CD4-positive, alpha-beta T cell treated with Interleukin-12 subunit alpha and Interleukin-12 subunit beta, for 1 hour (primary cell): ENCODE measurements around the gene AKIRIN1.
"Not testable (repeated sequence)": the region's sequence is repeated elsewhere in the genome, so short reads cannot be mapped to it uniquely, and the experiment has no call there.

Experiments used
- DNase-seq: peaks from one replicate; pipeline ENCODE4 v3.0.0-alpha.2; 2020

Gene AKIRIN1, protein sequence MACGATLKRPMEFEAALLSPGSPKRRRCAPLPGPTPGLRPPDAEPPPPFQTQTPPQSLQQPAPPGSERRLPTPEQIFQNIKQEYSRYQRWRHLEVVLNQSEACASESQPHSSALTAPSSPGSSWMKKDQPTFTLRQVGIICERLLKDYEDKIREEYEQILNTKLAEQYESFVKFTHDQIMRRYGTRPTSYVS

DNA sequence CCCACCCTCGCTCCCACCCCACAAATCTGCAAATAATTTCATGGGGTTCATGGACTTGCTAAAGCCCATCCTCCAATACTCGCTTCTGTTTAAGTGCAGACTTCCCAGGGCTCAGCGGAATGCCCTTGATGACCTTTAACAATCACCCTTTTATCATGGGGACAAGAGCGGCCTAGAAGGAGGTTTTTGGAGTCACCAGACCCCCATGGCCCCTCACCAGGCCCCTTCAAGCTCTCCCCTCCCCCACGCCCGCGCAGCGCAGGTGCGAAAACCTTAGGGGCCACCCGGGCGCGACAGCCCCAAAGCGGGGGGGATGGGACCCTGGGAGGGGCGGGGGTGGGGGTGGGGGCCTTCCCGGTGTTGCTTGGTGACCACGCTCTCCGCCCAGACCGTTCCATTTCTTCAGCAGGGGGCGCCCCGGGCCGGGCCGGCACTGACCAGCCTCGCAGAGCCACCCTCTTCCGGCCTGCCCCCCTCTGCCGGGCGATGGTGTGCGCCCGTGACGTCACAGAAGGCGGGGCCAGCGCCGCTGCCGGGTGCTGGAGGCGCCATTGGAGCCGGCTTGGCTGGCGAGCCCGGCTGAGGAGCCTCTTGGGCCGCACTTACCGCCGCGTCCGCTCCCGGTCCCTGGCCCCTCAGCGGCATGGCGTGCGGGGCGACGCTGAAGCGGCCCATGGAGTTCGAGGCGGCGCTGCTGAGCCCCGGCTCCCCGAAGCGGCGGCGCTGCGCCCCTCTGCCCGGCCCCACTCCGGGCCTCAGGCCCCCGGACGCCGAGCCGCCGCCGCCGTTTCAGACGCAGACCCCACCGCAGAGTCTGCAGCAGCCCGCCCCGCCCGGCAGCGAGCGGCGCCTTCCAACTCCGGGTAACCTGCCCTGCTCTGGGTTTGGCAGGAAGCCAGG lies at the start of gene AKIRIN1:
AKIRIN1 (plus strand) TSS at position 539 of the 900 bp plus-strand sequence; CDS start at position 644, 105 bp downstream.
- peak; percentile 98 for DNase-seq

DNA sequence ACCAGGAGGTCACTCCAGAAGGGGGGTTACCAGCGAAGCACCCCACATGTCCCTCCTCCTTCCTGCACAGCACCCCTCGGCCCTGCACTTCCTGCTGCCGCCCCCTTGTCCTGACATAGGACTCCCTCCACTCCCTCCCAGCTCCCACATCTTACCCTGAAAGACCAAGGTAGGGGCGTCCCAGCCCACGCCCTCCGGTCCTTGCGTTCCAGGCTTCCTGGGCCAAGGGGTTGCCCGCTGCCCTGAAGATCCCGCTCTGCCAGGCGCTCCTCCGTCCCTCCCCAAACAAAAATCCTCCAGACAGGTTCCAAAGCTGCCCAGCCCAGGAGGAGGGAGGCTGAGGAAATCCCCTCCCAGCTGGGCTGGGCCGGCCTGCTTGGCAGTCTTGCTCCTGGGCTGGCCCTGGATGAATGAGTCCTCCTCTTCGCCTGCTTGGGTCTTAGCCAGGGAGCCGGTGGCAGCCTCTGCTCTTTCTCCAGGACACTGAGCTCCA lies 49.5 kb upstream of the AKIRIN1 start, which contains the start of gene RHBDL2:
RHBDL2 (minus strand) TSS at position 304 of the 493 bp plus-strand sequence. CDS start 22,618 bp downstream, outside the sequence.
- DNase-seq: no peak

DNA sequence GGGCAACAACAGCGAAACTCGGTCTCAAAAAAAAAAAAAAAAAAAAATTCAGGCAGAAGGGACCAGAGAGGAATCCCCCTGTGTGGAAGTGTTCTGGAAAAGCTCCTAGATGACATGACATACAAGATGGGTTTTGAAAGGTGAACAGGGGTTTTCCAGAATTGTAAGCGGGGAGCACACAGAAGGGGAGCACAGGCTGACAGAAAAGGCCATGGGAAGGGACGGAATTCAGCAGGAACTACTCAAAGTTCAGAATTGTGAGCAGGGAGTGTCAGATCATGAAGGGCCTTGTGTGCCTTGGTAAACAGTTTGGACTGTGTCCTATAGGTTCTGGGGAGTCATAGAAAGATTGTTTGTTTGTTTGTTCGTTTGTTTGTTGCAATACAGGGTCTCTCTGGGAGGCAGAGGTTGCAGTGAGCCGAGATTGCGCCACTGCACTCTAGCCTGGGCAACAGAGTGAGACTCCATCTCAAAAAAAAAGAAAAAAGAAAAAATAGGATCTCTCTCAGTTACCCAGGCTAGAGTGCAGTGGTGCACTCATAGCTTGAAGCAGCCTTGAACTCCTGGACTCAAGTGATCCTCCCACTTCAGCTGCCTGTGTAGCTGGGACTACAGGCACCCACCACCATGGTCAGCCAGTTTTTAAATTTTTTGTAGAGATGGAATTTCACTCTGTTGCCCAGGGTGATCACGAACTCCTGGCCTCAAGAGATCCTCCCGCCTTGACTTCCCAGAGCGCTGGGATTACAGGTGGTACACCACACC lies 48.2 kb upstream of the AKIRIN1 start:
- DNase-seq: no peak

DNA sequence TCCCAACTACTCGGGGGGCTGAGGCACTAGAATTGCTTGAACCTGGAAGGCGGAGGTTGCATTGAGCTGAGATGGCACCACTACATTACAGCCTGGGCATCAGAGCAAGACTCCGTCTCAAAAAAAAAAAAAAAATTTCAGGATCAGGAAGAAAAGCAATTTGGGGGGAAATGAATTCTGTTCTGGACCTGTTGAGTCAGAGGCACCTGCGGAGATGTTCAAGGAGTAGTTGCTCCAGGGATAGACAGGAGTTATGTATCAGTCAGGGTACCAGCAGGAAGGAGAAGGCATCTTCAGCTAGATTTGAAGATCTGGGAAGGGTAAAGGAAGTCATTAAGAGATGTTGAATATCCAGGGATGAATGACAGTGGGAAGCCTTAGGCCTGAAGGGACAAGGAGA lies 46.5 kb upstream of the AKIRIN1 start:
- no peak for DNase-seq

DNA sequence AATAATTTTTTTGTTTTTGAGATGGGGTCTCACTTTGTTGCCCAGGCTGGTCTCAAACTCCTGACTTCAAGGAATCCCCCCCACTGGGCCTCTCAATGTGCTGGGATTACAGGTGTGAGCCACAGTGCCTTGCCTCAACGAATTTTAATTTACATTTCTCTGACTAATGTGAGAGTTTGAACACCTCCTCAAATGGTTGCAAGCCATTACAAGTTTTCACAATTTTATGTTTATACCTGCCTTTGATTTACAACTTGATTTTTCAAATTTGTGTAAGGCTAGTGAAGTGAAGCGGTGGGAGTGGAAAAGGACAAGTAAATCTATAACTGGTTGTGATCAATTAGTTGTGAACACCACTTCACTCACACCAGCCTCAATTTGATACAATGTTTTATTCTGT lies 40.5 kb upstream of the AKIRIN1 start:
- DNase-seq: no peak

DNA sequence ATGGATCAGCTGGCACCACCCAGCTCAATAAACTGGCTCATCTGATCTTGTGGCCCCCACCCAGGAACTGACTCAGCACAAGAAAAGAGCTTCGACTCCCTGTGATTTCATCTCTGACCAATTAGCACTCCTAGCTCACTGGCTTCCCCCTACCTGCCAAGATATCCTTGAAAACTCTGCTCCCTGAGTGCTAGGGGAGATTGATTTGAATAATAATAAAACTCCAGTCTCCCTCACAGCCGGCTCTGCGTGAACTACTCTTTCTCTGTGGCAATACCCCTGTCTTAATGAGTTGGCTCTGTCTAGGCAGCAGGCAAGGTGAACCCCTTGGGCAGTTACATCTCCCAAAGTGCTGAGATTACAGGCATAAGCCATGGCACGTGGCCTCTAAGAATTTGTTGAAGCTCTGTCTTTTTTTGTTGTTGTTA lies 37.6 kb upstream of the AKIRIN1 start:
- DNase-seq: no peak

DNA sequence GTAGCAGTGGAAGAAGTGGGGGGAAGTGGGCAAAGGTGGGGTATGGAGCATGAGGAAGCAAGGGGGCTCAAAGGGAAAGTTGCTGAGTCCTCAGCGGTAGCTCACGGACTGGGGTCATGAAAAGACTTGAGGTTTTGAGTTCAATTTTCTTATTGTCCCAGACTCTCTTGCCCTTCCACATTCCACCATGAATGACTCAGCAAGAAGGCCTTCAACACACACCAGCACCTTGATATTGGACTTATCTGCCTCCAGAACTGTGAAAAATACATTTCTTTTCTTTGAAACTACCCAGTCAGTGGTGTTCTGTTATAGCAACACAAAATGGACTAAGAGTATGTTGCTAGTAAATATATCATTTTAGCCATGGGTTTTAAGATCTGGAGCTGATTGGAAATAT lies 32.1 kb upstream of the AKIRIN1 start:
- no peak for DNase-seq

DNA sequence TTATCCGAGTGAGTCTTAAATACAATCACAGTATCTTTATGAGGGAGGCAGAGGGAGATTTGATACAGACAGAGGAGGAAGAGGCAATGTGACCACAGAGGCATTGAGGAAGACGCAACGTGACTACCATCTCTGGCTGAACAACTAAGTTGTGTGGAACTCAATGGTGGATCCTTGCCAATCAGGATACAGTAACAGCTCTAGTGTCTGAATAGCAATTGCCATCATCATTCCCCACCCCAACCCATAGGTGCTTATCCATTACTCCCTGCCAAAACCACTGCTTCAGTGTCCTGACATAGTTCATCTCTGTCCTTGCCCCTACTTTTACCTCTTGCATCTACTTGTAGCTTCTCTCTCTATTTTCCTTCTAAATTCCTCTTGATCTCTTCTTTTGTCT lies 29.0 kb upstream of the AKIRIN1 start:
- DNase-seq: no peak

DNA sequence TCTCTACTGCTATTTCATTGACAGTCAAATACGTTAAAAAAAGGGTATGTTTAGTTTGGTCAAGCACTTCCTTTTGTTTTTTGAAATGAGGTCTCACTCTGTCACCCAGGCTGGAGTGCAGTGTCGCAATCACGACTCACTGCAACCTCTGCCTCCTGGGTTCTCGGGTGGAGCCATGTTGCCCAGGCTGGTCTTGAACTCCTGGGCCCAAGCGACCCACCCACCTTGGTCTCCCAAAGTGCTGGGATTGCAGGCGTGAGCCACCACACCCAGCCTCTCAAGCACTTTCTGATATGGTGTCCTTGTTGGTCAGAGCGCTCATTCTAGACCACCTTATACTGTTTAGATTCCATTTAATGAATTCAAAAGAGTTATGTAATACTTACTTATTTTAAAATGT lies 28.5 kb upstream of the AKIRIN1 start:
- DNase-seq: no peak

DNA sequence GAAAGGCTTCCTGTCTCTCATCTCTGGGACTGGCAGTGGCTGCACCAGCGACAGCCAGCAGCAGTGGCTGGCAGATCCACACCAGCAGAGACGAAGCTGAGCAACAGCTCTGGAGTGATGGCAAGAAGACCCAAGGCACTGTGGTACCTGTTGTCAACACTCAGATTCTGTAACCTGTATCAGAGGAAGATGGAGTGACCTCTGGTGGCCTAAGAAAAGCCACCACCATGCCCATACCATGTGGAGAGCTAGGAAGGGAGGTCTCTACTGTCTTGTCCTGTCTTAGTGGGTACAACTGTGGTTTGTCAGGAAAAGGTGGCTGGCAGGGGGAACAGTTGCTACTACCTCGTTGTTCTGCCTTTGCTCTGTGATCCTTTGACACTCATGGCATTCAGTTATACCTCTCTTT lies 26.9 kb upstream of the AKIRIN1 start:
- peak; percentile 28 for DNase-seq

DNA sequence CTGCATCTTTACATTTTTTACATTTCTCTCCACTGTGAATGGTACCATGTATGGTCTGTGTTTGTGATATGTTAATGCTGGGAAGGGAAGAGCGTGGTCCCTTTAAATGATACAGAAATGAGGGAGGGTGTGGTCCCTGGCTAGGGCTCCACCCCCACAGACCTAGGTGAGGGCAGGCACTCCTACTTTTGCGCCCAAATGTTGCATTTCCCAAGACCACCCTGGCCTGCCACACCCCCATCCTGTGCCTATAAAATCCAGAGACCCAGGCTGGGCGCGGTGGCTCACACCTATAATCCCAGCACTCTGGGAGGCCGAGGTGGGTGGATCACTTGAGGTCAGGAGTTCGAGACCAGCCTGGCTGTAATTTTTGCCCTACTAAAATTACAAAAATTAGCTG lies 17.9 kb upstream of the AKIRIN1 start:
- not testable (repeated sequence) for DNase-seq

DNA sequence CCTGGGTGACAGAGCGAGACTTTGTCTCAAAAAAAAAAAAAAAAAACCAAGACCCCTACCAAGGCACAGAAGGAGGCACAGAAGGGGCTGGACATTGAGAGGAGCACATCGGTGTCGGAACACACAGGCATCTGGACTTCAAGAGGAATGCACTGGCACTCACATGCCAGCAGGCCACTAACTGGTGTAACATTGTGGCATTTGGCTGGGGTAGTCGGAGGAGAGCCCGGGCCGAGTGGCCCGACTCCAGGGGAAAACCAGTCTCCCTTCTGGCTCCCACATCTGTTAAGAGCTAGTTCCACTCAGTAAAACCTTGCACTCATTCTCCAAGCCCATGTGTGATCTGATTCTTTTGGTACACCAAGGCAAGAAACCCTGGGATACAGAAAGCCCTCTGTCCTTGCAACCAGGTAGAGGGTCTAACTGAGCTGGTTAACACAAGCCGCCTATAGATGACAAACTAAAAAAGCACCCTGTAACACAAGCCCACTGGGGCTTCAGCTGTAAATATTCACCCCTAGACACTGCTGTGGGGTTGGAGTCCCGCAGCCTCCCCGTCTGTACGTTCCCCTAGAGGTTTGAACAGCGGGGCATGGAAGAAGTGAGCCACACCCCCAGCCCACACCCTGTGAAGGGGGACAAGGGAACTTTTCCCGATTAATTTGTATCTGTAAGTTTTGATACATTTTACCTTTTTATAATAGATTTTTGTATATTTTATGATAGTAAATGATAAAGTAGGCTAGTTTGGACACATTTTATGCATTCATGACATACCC lies 17.2 kb upstream of the AKIRIN1 start:
- no peak for DNase-seq

DNA sequence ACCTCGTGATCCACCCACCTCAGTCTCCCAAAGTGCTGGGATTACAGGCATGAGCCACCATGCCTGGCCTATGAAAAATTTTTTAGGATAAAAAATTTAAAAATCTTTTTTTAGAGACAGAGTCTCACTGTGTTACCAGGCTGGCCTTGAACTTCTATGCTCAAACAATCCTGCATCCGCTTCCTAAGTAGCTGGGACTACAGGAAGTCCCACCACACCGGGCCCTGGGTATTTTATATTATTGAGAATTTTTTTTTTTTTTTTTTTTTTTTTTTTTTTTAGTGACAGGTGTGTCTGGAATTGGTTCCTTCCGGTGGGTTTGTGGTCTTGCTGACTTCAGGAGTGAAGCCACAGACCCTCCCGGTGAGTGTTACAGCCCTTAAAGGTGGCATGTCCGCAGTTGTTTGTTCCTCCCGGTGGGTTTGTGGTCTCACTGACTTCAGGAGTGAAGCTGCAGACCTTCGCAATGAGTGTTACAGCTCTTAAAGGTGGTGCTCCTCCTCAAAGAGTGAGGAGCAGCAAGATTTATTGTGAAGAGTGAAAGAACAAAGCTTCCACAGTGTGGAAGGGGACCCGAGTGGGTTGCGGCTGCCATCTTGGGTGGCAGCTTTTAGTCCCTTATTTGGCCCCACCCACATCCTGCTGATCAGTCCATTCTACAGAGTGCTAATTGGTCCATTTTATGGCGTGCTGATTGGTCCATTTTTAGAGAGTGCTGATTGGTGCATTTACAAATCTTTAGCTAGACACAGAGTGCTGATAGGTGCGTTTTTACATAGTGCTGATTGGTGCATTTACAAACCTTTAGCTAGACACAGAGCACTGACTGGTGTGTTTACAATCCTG lies 13.5 kb upstream of the AKIRIN1 start:
- peak; percentile 83 for DNase-seq

DNA sequence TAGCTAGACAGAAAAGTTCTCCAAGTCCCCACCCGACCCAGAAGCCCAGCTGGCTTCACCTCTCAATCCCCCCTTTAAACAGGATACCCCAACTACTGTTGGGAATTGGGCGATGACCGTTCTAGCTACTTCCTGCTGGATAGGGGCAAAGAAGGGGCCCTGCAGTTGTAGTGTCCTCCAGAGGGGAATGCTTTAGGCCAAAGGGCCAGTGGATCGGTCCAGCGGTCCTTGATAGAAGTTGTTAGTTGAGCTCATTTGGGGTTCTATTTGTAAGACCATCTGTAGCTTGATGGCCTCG lies 12.9 kb upstream of the AKIRIN1 start:
- DNase-seq: not testable (repeated sequence)

DNA sequence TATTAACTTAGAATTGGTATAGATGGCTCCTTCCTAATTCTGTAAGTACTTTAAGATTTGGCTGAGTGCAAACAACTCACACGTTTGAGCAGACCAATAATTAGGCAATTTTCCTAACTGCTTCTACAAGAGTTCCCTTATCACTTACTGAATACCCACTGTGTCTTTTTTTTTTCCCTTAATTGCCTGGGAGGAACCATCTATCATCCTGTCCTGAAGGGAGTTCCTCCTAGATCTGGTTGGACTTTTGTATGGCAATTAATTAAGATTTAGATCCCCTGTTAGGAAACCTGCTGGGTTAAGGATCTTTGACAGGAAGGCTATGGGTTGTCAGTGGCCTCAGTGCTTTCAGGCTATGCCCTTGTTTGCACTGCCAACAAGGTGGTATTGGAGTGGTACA lies 11.7 kb upstream of the AKIRIN1 start:
- not testable (repeated sequence) for DNase-seq

DNA sequence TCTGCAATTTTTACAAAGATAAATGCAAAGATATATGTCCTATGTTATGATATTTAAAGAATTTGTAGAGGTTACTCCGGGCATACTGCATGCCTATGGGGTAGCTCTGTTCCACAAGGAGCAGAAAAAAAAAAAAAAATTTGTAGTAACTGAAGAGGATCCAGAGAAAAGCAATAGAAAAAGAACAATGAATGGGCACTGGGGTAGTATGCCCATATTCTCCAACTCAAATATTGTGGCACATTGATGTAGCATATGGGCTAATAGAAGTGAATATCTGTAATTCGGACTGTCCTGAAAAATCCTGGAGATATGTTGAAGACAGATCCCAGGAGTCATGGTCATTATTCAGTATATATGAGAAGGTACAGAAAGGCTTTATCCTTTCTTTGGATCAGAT lies 1.1 kb upstream of the AKIRIN1 start:
- no peak for DNase-seq

DNA sequence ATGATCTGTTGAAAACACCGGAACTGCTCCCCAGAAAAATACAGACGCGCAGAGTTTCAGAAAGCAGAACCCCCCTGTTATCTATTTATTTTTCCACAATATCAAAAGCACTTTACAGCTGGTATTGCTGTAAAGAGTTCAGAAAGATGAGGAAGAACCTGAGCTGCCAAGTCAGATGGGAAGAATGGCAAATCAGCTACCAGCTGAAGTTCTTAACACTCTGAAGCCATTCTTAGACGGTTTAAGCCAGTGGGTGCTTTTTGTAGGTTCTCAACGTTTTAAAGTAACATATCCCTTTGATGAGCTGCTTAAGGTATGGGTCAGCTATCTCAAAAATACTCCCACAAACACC lies 714 bp upstream of the AKIRIN1 start:
- DNase-seq: no peak

DNA sequence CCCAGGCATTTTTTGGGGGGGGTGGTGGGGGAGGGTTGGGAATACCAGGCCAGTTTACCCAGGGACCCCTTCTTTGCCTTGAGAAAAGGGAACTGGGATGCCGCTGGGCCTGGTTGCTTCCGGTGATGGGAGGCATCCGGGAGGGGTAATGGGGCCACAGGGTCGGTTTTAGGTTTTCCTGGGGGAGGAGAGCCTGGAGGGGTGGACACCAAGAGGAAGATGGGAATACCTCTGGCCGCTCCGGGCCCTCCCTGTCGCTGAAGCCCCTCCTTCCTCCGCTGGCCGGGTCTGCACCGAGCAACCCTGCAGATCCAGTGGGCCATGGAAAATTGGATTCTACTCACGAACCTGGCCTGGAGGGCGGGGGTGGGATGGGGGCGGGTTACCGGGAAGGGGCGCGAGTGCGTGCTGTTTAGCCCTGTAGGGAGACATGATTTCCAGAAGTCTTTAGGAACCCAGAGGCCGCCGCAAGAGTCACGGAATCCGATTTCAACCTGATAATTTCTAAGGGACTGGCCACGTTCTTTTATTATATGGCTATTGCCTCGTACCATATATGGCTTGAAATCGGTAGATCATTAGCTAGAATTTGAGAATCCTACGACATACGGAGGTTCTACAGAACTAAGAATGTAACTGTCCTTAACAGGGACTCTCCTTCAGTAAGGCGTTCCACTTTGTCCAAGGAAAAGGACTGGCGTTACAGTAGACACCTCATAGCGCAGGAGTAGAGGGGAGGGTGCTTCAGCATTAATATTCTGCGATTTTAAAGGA lies 749 bp downstream of the AKIRIN1 start:
- peak; percentile 14 for DNase-seq

DNA sequence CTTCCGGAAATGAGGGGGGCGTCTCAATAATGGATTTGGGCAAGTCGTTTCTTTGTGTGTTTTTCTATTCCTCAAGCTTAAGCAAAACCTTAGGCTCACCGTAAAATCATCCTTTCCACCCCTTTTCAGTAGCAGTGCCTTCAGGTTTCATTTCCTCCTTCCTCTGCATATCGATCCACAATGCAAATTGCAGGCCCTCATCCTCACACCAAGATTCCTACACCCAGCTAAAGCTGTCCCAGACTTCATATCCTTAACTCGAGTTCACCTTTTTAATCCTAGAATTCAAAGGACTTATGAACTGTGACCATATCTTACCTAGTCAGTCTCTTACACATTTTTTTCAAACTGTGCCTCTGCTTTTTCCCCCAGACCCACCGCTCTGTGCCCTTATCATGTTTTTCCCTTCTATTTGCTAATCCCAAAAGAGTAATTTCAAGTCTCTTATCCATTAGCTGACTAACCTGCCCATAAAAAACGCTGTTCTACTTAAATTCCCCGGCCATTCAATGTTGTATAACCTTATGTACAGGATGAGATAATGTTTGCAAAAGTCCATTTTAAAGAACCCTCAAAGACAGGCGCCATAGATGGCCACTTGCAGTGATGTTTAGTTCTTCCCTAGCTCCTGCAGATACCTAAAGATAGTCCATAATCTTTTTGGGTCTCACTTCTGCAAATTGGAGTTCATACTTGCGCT lies 1.5 kb downstream of the AKIRIN1 start:
- no peak for DNase-seq

DNA sequence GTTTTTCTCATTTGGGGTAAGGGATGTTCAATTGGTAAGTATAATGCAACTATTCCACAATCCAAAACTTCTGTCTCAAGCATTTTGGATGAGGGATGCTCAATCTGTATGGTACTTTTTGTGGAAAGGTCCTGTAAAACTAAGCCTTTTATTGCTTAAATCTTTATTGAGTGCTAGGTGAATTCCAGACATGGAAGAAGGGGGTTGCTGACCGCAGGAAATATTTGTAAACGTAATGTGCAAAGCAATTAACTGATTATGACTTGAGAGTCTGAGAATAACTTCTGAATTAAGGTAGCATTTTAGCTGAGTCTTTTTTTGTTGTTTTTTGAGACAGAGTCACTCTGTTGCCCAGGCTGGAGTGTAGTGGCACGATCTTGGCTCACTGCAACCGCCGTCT lies 3.1 kb downstream of the AKIRIN1 start:
- DNase-seq: no peak
